IMR-90 (cell line): ENCODE measurements around the gene CUX1. TPM values are rescaled to one million over a fixed set of nuclear protein-coding genes. Genes with fewer than 3 reads are reported as not detected.

Experiments
- ATAC-seq: fragments of 200-7000 bp; cut with Tn5 transposase; 2 replicates; pipeline ENCODE4 v1.9.1; 2020; ENCODE audit warnings: low read depth, mild to moderate bottlenecking, moderate library complexity
- BruUV-seq: library from RNA; stranded (reverse); fragments of 400-500 nt; replicated peaks from 2 replicates; lab custom pipeline; 2021; lab: Mats Ljungman, UMichigan
- CTCF ChIA-PET: fragments of 300-600 bp; formaldehyde crosslinking; extraction: SDS; loops from one replicate; lab custom pipeline; 2021; ENCODE audit warnings: antibody characterized with exemption; lab: Yijun Ruan, JAX
- POLR2A ChIA-PET: fragments of 300-600 bp; sonication (Branson Sonifier 250); formaldehyde crosslinking; loops from one replicate; lab custom pipeline; 2022; ENCODE audit warnings: antibody characterized with exemption; ENCODE audit not compliant: unreplicated experiment; lab: Charles Lee
- DNase-seq: peaks from one replicate; pipeline ENCODE4 v3.0.0; 2013
- H2AFZ ChIP-seq: replicated peaks from 2 replicates; pipeline ENCODE3; 2013; ENCODE audit warnings: low read length, mild to moderate bottlenecking; ENCODE audit not compliant: poor library complexity
- H2AK5ac ChIP-seq: 2 replicates; pipeline ENCODE4 v1.6.1; 2013; ENCODE audit warnings: low read depth, low read length, inconsistent platforms
- H2AK9ac ChIP-seq: replicated peaks from 2 replicates; pipeline ENCODE3; 2013; ENCODE audit warnings: mild to moderate bottlenecking, low read depth, low read length, moderate library complexity; ENCODE audit not compliant: poor library complexity
- H2BK120ac ChIP-seq: 2 replicates; pipeline ENCODE4 v1.6.1; 2013; ENCODE audit warnings: low read depth, low read length, inconsistent platforms
- H2BK15ac ChIP-seq: 3 replicates; pipeline ENCODE4 v1.6.1; 2013; ENCODE audit warnings: low read depth, low read length, inconsistent platforms
- H2BK20ac ChIP-seq: 2 replicates; pipeline ENCODE4 v1.6.1; 2013; ENCODE audit warnings: low read depth, mild to moderate bottlenecking, inconsistent platforms, low read length, moderate library complexity
- H2BK5ac ChIP-seq: 2 replicates; pipeline ENCODE4 v1.6.1; 2013; ENCODE audit warnings: mild to moderate bottlenecking, low read depth, low read length, inconsistent platforms; ENCODE audit not compliant: poor library complexity, severe bottlenecking
- H3K14ac ChIP-seq: replicated peaks from 2 replicates; pipeline ENCODE4 v1.6.1; 2013; ENCODE audit warnings: low read depth, low read length, inconsistent platforms
- H3K18ac ChIP-seq: 2 replicates; pipeline ENCODE4 v1.6.1; 2013; ENCODE audit warnings: low read depth, low read length, control low read depth
- H3K23ac ChIP-seq: 2 replicates; pipeline ENCODE4 v1.6.1; 2013; ENCODE audit warnings: low read depth, low read length, inconsistent platforms
- H3K27ac ChIP-seq: 2 replicates; pipeline ENCODE4 v1.5.1; 2013; ENCODE audit warnings: mild to moderate bottlenecking, control low read depth, low read length; ENCODE audit not compliant: insufficient read depth
- H3K27me3 ChIP-seq: 2 replicates; pipeline ENCODE4 v1.6.1; 2013; ENCODE audit warnings: low read length; ENCODE audit not compliant: control insufficient read depth, insufficient read depth
- H3K36me3 ChIP-seq: 2 replicates; pipeline ENCODE4 v1.6.1; 2013; ENCODE audit warnings: low read length, mixed read lengths; ENCODE audit not compliant: control insufficient read depth, insufficient read depth
- H3K4ac ChIP-seq: 2 replicates; pipeline ENCODE4 v1.6.1; 2013; ENCODE audit warnings: low read depth, low read length, inconsistent platforms
- H3K4me1 ChIP-seq: 2 replicates; pipeline ENCODE4 v1.6.1; 2013; ENCODE audit warnings: low read length, mixed read lengths; ENCODE audit not compliant: control insufficient read depth, insufficient read depth
- H3K4me2 ChIP-seq: 2 replicates; pipeline ENCODE4 v1.6.1; 2013; ENCODE audit warnings: low read depth, mild to moderate bottlenecking, control low read depth, low read length, moderate library complexity
- H3K4me3 ChIP-seq: 2 replicates; pipeline ENCODE4 v1.5.1; 2013; ENCODE audit warnings: low read depth, mild to moderate bottlenecking, control low read depth, low read length, moderate library complexity; ENCODE audit not compliant: insufficient read depth
- H3K56ac ChIP-seq: 2 replicates; pipeline ENCODE4 v1.6.1; 2013; ENCODE audit warnings: low read length, inconsistent platforms; ENCODE audit not compliant: insufficient read depth; ENCODE audit errors: extremely low read depth
- H3K79me1 ChIP-seq, 2 experiments: 2 replicates each; pipeline ENCODE4 v1.6.1; 2013; ENCODE audit warnings: low read length in 2 of 2, inconsistent platforms in 1 of 2, low read depth in 1 of 2
- H3K9ac ChIP-seq: 2 replicates; pipeline ENCODE4 v1.6.1; 2013; ENCODE audit warnings: low read depth, low read length, control low read depth
- H3K9me1 ChIP-seq: 2 replicates; pipeline ENCODE4 v1.6.1; 2013; ENCODE audit warnings: low read length, inconsistent platforms; ENCODE audit not compliant: insufficient read depth
- H3K9me3 ChIP-seq: 2 replicates; pipeline ENCODE4 v1.6.1; 2013; ENCODE audit warnings: low read length; ENCODE audit not compliant: control insufficient read depth, insufficient read depth
- H4K20me1 ChIP-seq: 2 replicates; pipeline ENCODE4 v1.6.1; 2013; ENCODE audit warnings: low read length, inconsistent platforms; ENCODE audit not compliant: insufficient read depth
- H4K5ac ChIP-seq: 2 replicates; pipeline ENCODE4 v1.6.1; 2013; ENCODE audit warnings: mild to moderate bottlenecking, low read depth, low read length, control low read depth
- H4K8ac ChIP-seq, 2 experiments: 2 replicates each; pipeline ENCODE4 v1.6.1; 2013; ENCODE audit warnings: low read depth in 2 of 2, low read length in 2 of 2, control low read depth in 1 of 2, inconsistent platforms in 1 of 2
- H4K91ac ChIP-seq: 2 replicates; pipeline ENCODE4 v1.6.1; 2013; ENCODE audit warnings: low read depth, low read length, inconsistent platforms; ENCODE audit not compliant: insufficient read depth
- BHLHE40 ChIP-seq: fragments of 150-350 bp; IDR thresholded peaks from 2 replicates; pipeline ENCODE4 v1.6.1; 2016; ENCODE audit warnings: mild to moderate bottlenecking, low read depth, low read length
- CEBPB ChIP-seq: IDR thresholded peaks from 2 replicates; pipeline ENCODE4 v1.6.1; 2012; ENCODE audit warnings: low read depth, low read length, improper control_type of control experiment
- FOS ChIP-seq: fragments of 150-350 bp; IDR thresholded peaks from 2 replicates; pipeline ENCODE4 v1.6.1; 2016; ENCODE audit warnings: low read depth, low read length
- MAZ ChIP-seq: IDR thresholded peaks from 2 replicates; pipeline ENCODE4 v1.6.1; 2012; ENCODE audit warnings: low read depth, mild to moderate bottlenecking, low read length, improper control_type of control experiment, moderate library complexity, borderline replicate concordance
- MXI1 ChIP-seq: IDR thresholded peaks from 2 replicates; pipeline ENCODE4 v1.6.1; 2012; ENCODE audit warnings: low read depth, mild to moderate bottlenecking, low read length, moderate library complexity, borderline replicate concordance
- NFE2L2 ChIP-seq: fragments of 150-350 bp; IDR thresholded peaks from 2 replicates; pipeline ENCODE4 v1.6.1; 2016; ENCODE audit warnings: low read depth, mild to moderate bottlenecking, low read length
- POLR2A ChIP-seq: IDR thresholded peaks from 2 replicates; pipeline ENCODE4 v1.6.1; 2012; ENCODE audit warnings: mild to moderate bottlenecking, low read depth, low read length
- RAD21 ChIP-seq: IDR thresholded peaks from 2 replicates; pipeline ENCODE4 v1.6.1; 2012; ENCODE audit warnings: low read length, improper control_type of control experiment
- RCOR1 ChIP-seq: IDR thresholded peaks from 2 replicates; pipeline ENCODE4 v1.6.1; 2012; ENCODE audit warnings: mild to moderate bottlenecking, low read length, improper control_type of control experiment; ENCODE audit not compliant: insufficient replicate concordance
- RFX5 ChIP-seq: IDR thresholded peaks from 2 replicates; pipeline ENCODE4 v1.8.0; 2012; ENCODE audit warnings: low read depth, mild to moderate bottlenecking, low read length, moderate library complexity
- SMC3 ChIP-seq: fragments of 150-350 bp; IDR thresholded peaks from 2 replicates; pipeline ENCODE4 v1.6.1; 2016; ENCODE audit warnings: low read depth, mild to moderate bottlenecking, antibody characterized with exemption, low read length, moderate library complexity
- WGBS, 2 experiments: methylation state at CpG; one replicate each; pipeline versions ENCODE4 v1.1.5 to v1.1.7; 2013; ENCODE audit warnings: missing lambda C conversion rate in 2 of 2; ENCODE audit not compliant: insufficient read length in 1 of 2; ENCODE audit errors: extremely low coverage in 2 of 2; 5-methylcytosine and 5-hydroxymethylcytosine counted together
- dilution Hi-C: fragments of 300-500 bp; cut with HindIII; formaldehyde crosslinking; loops from one replicate; pipeline ENCODE4 v1.14.3; 2018; ENCODE audit warnings: low sequenced_read_pairs; ENCODE audit not compliant: unreplicated experiment
- in situ Hi-C: fragments of 300-500 bp; cut with MboI; formaldehyde crosslinking; loops from 3 replicates; pipeline ENCODE4 v1.14.3; 2019; ENCODE audit warnings: low sequenced_read_pairs, inconsistent platforms, mixed read lengths
- intact Hi-C: fragments of 100-400 bp; cut with micrococcal nuclease; formaldehyde crosslinking; loops from 2 replicates; pipeline ENCODE4 v1.10.0; 2022
- polyA plus RNA-seq, 3 experiments: library from polyadenylated mRNA; depleted of rRNA; stranded (reverse); fragments of >200 nt; gene quantifications; 2 replicates each; pipeline ENCODE4 v1.2.3, GENCODE V29; 2012; ENCODE audit warnings: low replicate concordance in 1 of 3
- total RNA-seq: library from RNA; depleted of rRNA; stranded (reverse); fragments of >200 nt; gene quantifications from 2 replicates; pipeline ENCODE4 v1.2.3, GENCODE V29; 2012
- TF ChIP-seq, protein P1 (sequence below): fragments of 150-350 bp; IDR thresholded peaks from 2 replicates; pipeline ENCODE4 v1.6.1; 2017; ENCODE audit warnings: mild to moderate bottlenecking, antibody characterized with exemption, low read length, low read depth
- TF ChIP-seq, protein P2 (sequence below): conservative IDR thresholded peaks from 2 replicates; pipeline ENCODE4 v1.5.1; 2012; ENCODE audit warnings: mild to moderate bottlenecking, low read depth, low read length, improper control_type of control experiment

CUX1 gene
- total and polyA plus RNA-seq, 2 of the 4 experiments (the other 2 are of a cell fraction) = 19.7 to 46.4 TPM

DNA sequence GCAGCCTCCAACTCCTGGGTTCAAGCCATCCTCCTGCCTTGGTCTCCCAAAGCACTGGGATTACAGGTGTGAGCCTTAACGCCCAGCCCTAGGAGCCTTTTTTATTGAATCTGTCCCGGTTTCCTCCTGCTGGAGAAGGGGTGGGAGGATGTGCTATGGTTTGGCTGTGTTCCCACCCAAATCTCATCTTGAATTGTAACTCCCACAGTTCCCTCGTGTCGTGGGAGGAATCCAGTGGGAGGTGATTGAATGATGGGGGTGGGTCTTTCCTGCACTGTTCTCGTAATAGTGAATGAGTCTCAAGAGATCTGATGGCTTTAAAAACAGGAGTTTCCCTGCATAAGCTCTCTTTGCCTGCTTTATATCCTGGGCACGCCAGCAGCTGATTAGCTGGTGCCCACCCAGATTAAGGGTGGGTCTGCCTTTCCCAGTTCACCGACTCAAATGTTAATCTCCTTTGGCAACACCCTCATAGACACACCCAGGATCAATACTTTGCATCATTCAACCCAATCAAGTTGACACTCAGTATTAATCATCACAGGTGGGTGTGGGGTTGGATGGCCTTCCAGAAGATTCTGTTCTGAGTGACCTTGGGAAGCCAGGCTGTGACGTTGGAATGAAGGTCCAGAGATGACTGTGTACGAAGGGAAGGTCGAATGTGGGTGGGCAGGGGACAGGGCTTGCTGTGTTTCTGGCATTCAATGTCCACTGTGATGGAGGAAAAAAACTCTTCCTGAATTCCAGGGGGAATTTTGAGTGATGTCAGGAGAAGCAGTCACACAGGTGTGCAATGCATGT is 33.8 kb upstream of the CUX1 start:
- no peak overlapping the region for H4K5ac ChIP-seq
- H3K27me3 ChIP-seq = peaks cover 50% of the 10 kb centered on the region
- no TSS peak for BruUV-seq
- no peak overlapping the region for H4K8ac ChIP-seq
- DNase-seq (no peak), ATAC-seq (no peak)
- no peaks in the 10 kb centered on the region for H3K79me1 ChIP-seq
- H2BK20ac ChIP-seq = no peak overlapping the region
- H3K27ac ChIP-seq = no peak overlapping the region
- no peak overlapping the region for H2BK120ac ChIP-seq
- no peak overlapping the region for H3K56ac ChIP-seq
- intact Hi-C loops (no loop called here), in situ Hi-C loops (no loop called here), dilution Hi-C loops (no loop called here)
- no peak overlapping the region for H2BK5ac ChIP-seq
- H2AK5ac ChIP-seq = no peak overlapping the region
- H3K9me1 ChIP-seq = no peaks in the 10 kb centered on the region
- 40% methylated on average over 1 of the region's 10 CpGs; no CpG with 5 or more reads in 1 of the 2 experiments for WGBS, 2 experiments
- H3K36me3 ChIP-seq = no peaks in the 10 kb centered on the region
- peaks cover 7% of the 10 kb centered on the region; the same call in 1 of the 2 replicates for H3K9me3 ChIP-seq
- no peak overlapping the region for H4K91ac ChIP-seq
- ChIA-PET CTCF (no interaction called here), POLR2A (no interaction called here)
- no peak overlapping the region for H3K14ac ChIP-seq
- no peak overlapping the region for H3K4me2 ChIP-seq
- H3K4ac ChIP-seq = no peak overlapping the region
- H3K23ac ChIP-seq = no peak overlapping the region
- H3K18ac ChIP-seq = no peak overlapping the region
- H4K20me1 ChIP-seq = no peaks in the 10 kb centered on the region
- no peaks in the 10 kb centered on the region for H3K4me1 ChIP-seq
- H2AK9ac ChIP-seq = no peak overlapping the region
- no peak overlapping the region for H3K9ac ChIP-seq
- TF ChIP-seq CEBPB (no peak), FOS (no peak), MXI1 (no peak), POLR2A (no peak), RFX5 (no peak), MAZ (no peak), BHLHE40 (no peak), NFE2L2 (no peak), RCOR1 (no peak), RAD21 (no peak), SMC3 (no peak)
- TF ChIP-seq, protein P1, sequence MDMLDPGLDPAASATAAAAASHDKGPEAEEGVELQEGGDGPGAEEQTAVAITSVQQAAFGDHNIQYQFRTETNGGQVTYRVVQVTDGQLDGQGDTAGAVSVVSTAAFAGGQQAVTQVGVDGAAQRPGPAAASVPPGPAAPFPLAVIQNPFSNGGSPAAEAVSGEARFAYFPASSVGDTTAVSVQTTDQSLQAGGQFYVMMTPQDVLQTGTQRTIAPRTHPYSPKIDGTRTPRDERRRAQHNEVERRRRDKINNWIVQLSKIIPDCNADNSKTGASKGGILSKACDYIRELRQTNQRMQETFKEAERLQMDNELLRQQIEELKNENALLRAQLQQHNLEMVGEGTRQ = no peak
- TF ChIP-seq, protein P2, sequence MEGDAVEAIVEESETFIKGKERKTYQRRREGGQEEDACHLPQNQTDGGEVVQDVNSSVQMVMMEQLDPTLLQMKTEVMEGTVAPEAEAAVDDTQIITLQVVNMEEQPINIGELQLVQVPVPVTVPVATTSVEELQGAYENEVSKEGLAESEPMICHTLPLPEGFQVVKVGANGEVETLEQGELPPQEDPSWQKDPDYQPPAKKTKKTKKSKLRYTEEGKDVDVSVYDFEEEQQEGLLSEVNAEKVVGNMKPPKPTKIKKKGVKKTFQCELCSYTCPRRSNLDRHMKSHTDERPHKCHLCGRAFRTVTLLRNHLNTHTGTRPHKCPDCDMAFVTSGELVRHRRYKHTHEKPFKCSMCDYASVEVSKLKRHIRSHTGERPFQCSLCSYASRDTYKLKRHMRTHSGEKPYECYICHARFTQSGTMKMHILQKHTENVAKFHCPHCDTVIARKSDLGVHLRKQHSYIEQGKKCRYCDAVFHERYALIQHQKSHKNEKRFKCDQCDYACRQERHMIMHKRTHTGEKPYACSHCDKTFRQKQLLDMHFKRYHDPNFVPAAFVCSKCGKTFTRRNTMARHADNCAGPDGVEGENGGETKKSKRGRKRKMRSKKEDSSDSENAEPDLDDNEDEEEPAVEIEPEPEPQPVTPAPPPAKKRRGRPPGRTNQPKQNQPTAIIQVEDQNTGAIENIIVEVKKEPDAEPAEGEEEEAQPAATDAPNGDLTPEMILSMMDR = no peak
- no peak overlapping the region for H2BK15ac ChIP-seq
- H2AFZ ChIP-seq = no peak overlapping the region
- H3K4me3 ChIP-seq = no peak overlapping the region
